ENCODE results near the gene ARID3A. TPM values are rescaled to one million over a fixed set of nuclear protein-coding genes. Genes with fewer than 3 reads are reported as not detected.
A peak's percentile ranks its signal among the peaks of the same experiment; 100 is the strongest.

The ARID3A gene
- polyA plus RNA-seq, 2 donors = 1.3 to 5.2 TPM

GRCh38 chr19:1004803-1005664 is 79.2 kb downstream of the ARID3A start:
- Histone ChIP-seq H3K27me3 (ENCODE audit: control insufficient read depth in 1 of 2, insufficient read depth in 2 of 2, low read length in 2 of 2) (peaks cover 0 to 10% of the 10 kb centered on the region in 2 donors), H3K4me1 (ENCODE audit: control insufficient read depth in 2 of 2, insufficient read depth in 2 of 2, low read length in 1 of 2) (peaks cover 0 to 2% of the 10 kb centered on the region in 2 donors), H3K36me3 (ENCODE audit: control insufficient read depth in 2 of 2, insufficient read depth in 2 of 2, low read length in 1 of 2) (peaks cover 0 to 14% of the 10 kb centered on the region in 2 donors), H3K9me3 (ENCODE audit: control insufficient read depth in 2 of 2, insufficient read depth in 1 of 2, low read depth in 1 of 2, low read length in 1 of 2) (no peaks in the 10 kb centered on the region), H3K4me3 (ENCODE audit: low read depth in 1 of 2, low read length in 2 of 2) (no peak overlapping the region), H3K27ac (ENCODE audit: low read depth in 2 of 2, low read length in 1 of 2) (no peak overlapping the region)
- 87% methylated on average over 70 of the region's 70 CpGs for WGBS, 2 donors

DNA sequence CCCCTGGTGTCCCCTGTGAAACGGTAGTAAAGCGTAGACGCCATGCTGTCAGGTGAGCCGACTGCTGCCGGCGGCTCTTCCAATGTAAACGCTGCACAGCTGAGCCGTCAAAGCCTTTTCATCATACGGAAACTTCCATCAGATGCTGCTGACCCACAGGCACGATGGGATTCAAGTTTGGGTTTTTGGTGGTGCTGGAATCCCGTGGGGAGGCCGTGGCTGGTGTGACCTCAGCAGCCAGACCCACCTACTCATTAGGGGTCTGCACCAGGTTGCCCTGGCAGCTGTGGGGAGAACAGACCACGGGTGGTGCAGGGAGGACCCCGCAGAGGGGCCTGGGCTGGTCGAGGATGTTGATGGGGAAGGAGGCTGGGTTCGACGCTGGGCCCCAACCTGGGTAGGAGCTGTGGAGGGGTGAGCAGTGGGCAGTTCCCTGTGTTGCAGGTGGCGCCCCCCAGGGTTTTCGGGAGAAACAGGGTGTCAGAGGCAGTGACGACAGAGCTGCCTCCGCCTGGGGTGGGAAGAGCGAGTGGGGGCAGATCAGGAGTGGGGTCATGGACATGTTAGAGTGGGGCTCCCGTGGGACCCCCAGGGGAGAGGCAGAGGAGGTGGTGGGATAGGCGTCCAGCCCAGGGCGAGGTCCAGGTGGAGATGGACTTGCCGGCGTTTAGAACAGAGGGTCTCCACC is 81.0 kb downstream of the ARID3A start:
- H3K4me1 ChIP-seq (ENCODE audit: control insufficient read depth in 2 of 2, insufficient read depth in 2 of 2, low read length in 1 of 2) = peaks cover 0 to 2% of the 10 kb centered on the region in 2 donors
- no peaks in the 10 kb centered on the region for H3K9me3 ChIP-seq (ENCODE audit: control insufficient read depth in 2 of 2, insufficient read depth in 1 of 2, low read depth in 1 of 2, low read length in 1 of 2)
- 68 to 72% methylated on average over 27 of the region's 27 CpGs for WGBS, 2 donors

DNA sequence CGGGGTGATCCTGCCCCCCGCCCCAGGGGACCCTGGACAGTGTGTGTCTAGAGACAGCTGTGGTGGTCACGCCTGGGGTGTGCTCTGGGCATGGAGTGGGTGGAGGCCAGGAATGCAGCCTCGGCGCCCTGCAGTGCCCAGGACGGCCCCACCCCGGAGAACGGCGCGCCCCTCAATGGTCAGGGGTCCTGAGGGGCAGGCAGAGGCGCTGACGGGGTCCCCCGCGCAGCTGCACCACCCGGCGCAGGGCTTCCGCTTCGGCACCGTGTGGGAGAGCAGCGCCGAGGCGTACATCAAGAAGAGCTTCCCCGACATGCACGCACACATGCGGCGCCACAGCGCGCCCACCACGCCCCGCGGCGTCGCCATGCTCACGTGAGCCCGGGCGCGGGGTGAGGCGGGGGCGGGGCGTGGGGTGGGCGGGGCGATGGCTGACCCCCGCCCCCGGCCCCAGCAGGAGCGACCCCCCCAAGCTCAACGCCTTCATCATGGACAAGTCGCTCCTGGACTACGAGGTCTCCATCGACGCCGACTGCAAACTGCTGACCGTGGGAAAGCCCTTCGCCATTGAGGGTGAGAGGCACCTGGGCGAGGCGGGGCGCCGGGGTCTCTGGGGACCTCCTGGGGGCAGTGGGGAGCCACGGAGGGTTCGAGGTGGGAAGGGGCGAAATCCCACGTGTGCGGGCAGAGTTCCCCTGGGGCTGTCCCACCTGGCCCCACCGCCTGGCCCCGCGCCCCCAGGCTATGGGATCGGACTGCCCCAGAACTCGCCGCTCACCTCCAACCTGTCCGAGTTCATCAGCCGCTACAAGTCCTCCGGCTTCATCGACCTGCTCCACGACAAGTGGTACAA is 81.8 kb downstream of the ARID3A start:
- H3K9me3 ChIP-seq (ENCODE audit: control insufficient read depth in 2 of 2, insufficient read depth in 1 of 2, low read depth in 1 of 2, low read length in 1 of 2) = no peaks in the 10 kb centered on the region
- H3K4me1 ChIP-seq (ENCODE audit: control insufficient read depth in 2 of 2, insufficient read depth in 2 of 2, low read length in 1 of 2) = peaks cover 0 to 2% of the 10 kb centered on the region in 2 donors
- H3K27me3 ChIP-seq (ENCODE audit: control insufficient read depth in 1 of 2, insufficient read depth in 2 of 2, low read length in 2 of 2) = no peaks in the 10 kb centered on the region
- no peak overlapping the region for H3K4me3 ChIP-seq (ENCODE audit: low read depth in 1 of 2, low read length in 2 of 2)
- 88 to 90% methylated on average over 68 to 73 of the region's 73 CpGs for WGBS, 2 donors
- peaks cover 4 to 37% of the 10 kb centered on the region in 2 donors for H3K36me3 ChIP-seq (ENCODE audit: control insufficient read depth in 2 of 2, insufficient read depth in 2 of 2, low read length in 1 of 2)
- H3K27ac ChIP-seq (ENCODE audit: low read depth in 2 of 2, low read length in 1 of 2) = no peak overlapping the region

More for the DNA sequence above, 81.0 kb downstream of the ARID3A start:
- Histone ChIP-seq H3K27ac (ENCODE audit: low read depth in 2 of 2, low read length in 1 of 2) (no peak overlapping the region), H3K4me3 (ENCODE audit: low read depth in 1 of 2, low read length in 2 of 2) (no peak overlapping the region), H3K36me3 (ENCODE audit: control insufficient read depth in 2 of 2, insufficient read depth in 2 of 2, low read length in 1 of 2) (peaks cover 4 to 29% of the 10 kb centered on the region in 2 donors), H3K27me3 (ENCODE audit: control insufficient read depth in 1 of 2, insufficient read depth in 2 of 2, low read length in 2 of 2) (no peaks in the 10 kb centered on the region)

GRCh38 chr19:1008268-1009040 is 82.6 kb downstream of the ARID3A start:
- H3K36me3 ChIP-seq (ENCODE audit: control insufficient read depth in 2 of 2, insufficient read depth in 2 of 2, low read length in 1 of 2) = peaks cover 4 to 44% of the 10 kb centered on the region in 2 donors
- H3K4me3 ChIP-seq (ENCODE audit: low read depth in 1 of 2, low read length in 2 of 2) = no peak overlapping the region
- peak overlapping the region in 1 of 2 donors; percentile 9 for H3K27ac ChIP-seq (ENCODE audit: low read depth in 2 of 2, low read length in 1 of 2)
- no peaks in the 10 kb centered on the region for H3K9me3 ChIP-seq (ENCODE audit: control insufficient read depth in 2 of 2, insufficient read depth in 1 of 2, low read depth in 1 of 2, low read length in 1 of 2)
- WGBS, 2 donors = 92 to 93% methylated on average over 45 of the region's 45 CpGs
- H3K27me3 ChIP-seq (ENCODE audit: control insufficient read depth in 1 of 2, insufficient read depth in 2 of 2, low read length in 2 of 2) = no peaks in the 10 kb centered on the region
- H3K4me1 ChIP-seq (ENCODE audit: control insufficient read depth in 2 of 2, insufficient read depth in 2 of 2, low read length in 1 of 2) = peaks cover 0 to 2% of the 10 kb centered on the region in 2 donors

- Histone ChIP-seq H3K4me3 (ENCODE audit: low read depth in 1 of 2, low read length in 2 of 2) (no peak overlapping the region), H3K27ac (ENCODE audit: low read depth in 2 of 2, low read length in 1 of 2) (peak overlapping the region; percentile 9 to 48), H3K36me3 (ENCODE audit: control insufficient read depth in 2 of 2, insufficient read depth in 2 of 2, low read length in 1 of 2) (peaks cover 4 to 51% of the 10 kb centered on the region in 2 donors), H3K9me3 (ENCODE audit: control insufficient read depth in 2 of 2, insufficient read depth in 1 of 2, low read depth in 1 of 2, low read length in 1 of 2) (no peaks in the 10 kb centered on the region), H3K4me1 (ENCODE audit: control insufficient read depth in 2 of 2, insufficient read depth in 2 of 2, low read length in 1 of 2) (peaks cover 0 to 2% of the 10 kb centered on the region in 2 donors), H3K27me3 (ENCODE audit: control insufficient read depth in 1 of 2, insufficient read depth in 2 of 2, low read length in 2 of 2) (no peaks in the 10 kb centered on the region)
- 78 to 85% methylated on average over 82 to 92 of the region's 92 CpGs for WGBS, 2 donors
Observed at GRCh38 chr19:1009041-1009980, 83.5 kb downstream of the ARID3A start.

DNA sequence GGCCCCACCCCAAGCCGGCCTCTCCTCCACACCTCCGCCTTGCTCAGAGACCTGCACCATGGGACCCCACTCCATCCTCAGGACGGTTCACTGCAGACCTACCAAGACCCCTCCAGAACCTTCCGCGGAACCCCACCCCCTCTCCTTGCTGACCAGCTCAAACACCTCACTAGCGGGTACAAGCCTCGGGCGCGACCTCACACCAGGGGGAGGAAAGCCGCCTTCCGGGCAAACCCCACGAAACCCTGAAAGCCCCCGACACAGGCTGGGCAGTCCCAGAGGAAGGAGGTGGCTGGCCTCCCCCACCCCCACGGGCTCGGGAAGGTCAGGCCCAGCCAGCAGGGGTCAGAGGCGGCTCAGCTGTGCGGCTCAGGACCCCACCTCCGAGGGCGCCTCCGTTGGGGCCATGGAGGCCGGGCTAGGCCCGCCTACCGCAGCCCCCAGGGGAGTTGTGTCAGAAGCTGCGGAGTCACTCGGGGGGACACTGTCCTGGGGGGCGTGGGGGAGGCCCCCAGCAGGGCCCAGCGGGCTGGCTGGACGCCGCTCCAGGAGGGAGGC is 84.2 kb downstream of the ARID3A start:
- no peaks in the 10 kb centered on the region for H3K27me3 ChIP-seq (ENCODE audit: control insufficient read depth in 1 of 2, insufficient read depth in 2 of 2, low read length in 2 of 2)
- H3K4me3 ChIP-seq (ENCODE audit: low read depth in 1 of 2, low read length in 2 of 2) = no peak overlapping the region
- H3K27ac ChIP-seq (ENCODE audit: low read depth in 2 of 2, low read length in 1 of 2) = no peak overlapping the region
- H3K4me1 ChIP-seq (ENCODE audit: control insufficient read depth in 2 of 2, insufficient read depth in 2 of 2, low read length in 1 of 2) = peaks cover 2% of the 10 kb centered on the region in 2 donors
- no peaks in the 10 kb centered on the region for H3K9me3 ChIP-seq (ENCODE audit: control insufficient read depth in 2 of 2, insufficient read depth in 1 of 2, low read depth in 1 of 2, low read length in 1 of 2)
- H3K36me3 ChIP-seq (ENCODE audit: control insufficient read depth in 2 of 2, insufficient read depth in 2 of 2, low read length in 1 of 2) = peaks cover 4 to 53% of the 10 kb centered on the region in 2 donors
- WGBS, 2 donors = 84 to 85% methylated on average over 24 to 29 of the region's 29 CpGs

DNA sequence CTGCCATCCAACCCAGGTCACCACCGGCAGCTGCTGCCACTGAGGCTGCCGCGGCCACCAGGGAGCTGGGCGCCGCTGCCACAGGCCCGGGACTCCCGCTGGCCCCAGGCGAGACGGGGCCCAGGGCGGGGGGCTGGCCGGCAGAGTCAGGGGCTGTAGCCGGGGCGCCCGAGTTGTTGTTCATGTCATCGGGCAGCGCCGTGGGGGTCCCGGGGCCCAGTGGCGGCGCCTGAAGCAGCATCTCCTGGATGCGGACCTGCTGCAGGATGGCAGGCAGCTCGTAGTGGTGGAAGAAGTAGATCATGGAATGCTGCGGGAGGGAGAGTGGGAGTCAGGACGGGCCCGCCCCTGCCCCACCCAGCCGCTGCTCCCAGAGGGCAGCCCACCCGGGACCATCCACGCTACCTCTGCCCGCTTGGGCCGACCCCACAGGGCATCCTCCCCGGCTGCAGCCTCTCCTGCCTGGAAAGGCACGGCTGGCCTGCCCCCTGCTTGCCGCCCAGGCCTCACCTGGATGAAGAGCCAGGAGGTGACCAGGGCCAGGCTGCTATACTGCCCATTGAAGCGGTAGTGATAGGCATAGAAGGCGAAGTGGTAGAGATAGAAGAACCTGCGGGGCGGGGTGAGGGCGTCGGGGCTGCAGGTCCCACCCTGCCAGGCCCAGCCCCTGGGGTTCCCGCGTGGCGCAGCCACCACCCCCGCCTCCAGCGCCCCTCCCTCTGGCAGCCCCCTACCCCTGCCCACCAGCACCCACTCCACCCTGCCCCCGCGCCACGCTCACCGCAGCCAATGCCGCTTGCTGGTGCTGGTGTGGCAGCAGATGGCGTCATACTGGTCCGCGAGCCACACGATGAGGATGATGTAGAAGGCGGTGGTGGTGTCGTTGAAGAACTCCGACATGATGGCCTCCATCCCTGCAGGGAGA is 85.0 kb downstream of the ARID3A start:
- 91 to 94% methylated on average over 50 to 56 of the region's 56 CpGs for WGBS, 2 donors
- H3K4me3 ChIP-seq (ENCODE audit: low read depth in 1 of 2, low read length in 2 of 2) = no peak overlapping the region
- H3K4me1 ChIP-seq (ENCODE audit: control insufficient read depth in 2 of 2, insufficient read depth in 2 of 2, low read length in 1 of 2) = peaks cover 8 to 9% of the 10 kb centered on the region in 2 donors
- no peaks in the 10 kb centered on the region for H3K27me3 ChIP-seq (ENCODE audit: control insufficient read depth in 1 of 2, insufficient read depth in 2 of 2, low read length in 2 of 2)
- no peak overlapping the region for H3K27ac ChIP-seq (ENCODE audit: low read depth in 2 of 2, low read length in 1 of 2)
- H3K36me3 ChIP-seq (ENCODE audit: control insufficient read depth in 2 of 2, insufficient read depth in 2 of 2, low read length in 1 of 2) = peaks cover 4 to 53% of the 10 kb centered on the region in 2 donors
- H3K9me3 ChIP-seq (ENCODE audit: control insufficient read depth in 2 of 2, insufficient read depth in 1 of 2, low read depth in 1 of 2, low read length in 1 of 2) = no peaks in the 10 kb centered on the region

Measured in esophagus (tissue), 2 donors.